ENCODE results near the gene PRKCD. TPM values are rescaled to one million over a fixed set of nuclear protein-coding genes. Genes with fewer than 3 reads are reported as not detected.

The PRKCD gene
- total RNA-seq, 1 experiment from 2014 or later = 34.3 TPM

DNA sequence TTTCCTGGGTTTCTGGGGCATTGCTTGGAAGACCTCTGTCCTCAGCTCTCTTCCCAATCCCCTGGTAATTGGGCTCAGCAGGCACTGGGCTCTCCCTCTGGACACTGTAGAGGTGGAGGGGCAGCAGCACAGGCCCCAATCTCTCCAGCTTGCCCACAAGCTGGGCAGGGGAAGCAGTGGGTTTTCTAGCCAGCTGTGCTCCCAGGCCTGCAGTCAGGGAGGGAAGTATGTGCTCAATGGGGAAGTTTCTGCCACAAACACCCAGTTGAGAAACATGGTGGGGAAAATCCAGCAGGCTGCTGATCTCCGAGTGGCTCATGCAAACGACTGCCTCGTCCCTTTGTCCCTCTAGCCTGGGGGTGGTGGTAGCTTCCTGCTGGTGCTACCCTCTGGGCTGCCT lies 18.0 kb upstream of the PRKCD start:
- ChIA-PET POLR2A (ENCODE audit: unreplicated experiment) (no interaction called here), CTCF (no interaction called here)
- no peak overlapping the region for H3K27ac ChIP-seq

GRCh38 chr3:53144446-53144845 lies 16.6 kb upstream of the PRKCD start:
- Histone ChIP-seq H3K36me3 (ENCODE audit: low read depth) (no peaks in the 10 kb centered on the region), H3K4me2 (peak overlapping the region; percentile 66), H3K4me1 (replicated peaks; ENCODE audit: insufficient read depth) (peaks cover 62% of the 10 kb centered on the region), H3K27ac (no peak overlapping the region), H2AFZ (no peak overlapping the region), H3K27me3 (ENCODE audit: insufficient read depth, low read depth) (no peaks in the 10 kb centered on the region), H3F3A (ENCODE audit: insufficient read depth, low read depth) (peaks cover 25% of the 10 kb centered on the region), H3K9me2 (ENCODE audit: insufficient read depth) (no peaks in the 10 kb centered on the region), H3K9me3 (ENCODE audit: insufficient read depth, low read depth) (no peaks in the 10 kb centered on the region), H3K79me2 (ENCODE audit: low read depth) (no peaks in the 10 kb centered on the region), H3K4me3 (no peak overlapping the region), H4K20me1 (ENCODE audit: insufficient read depth) (no peaks in the 10 kb centered on the region)
- DNase-seq = no peak
- no TSS peak for BruUV-seq (replicated peaks)
- intact Hi-C loops (cut with micrococcal nuclease; ENCODE audit: unreplicated experiment) = no loop called here
- ChIA-PET CTCF (no interaction called here), POLR2A (ENCODE audit: unreplicated experiment) (interaction anchor here (0.7 kb wide), 1 partner anchor 10 kb away, joined by 4 read pairs; no protein-coding TSS in a partner anchor)
- no peak for TF ChIP-seq CTCF (conservative IDR thresholded peaks at IDR 0.05)
- no peak for TF ChIP-seq EZH2 (IDR thresholded peaks at IDR 0.05; ENCODE audit: low read depth)

More for the DNA sequence above, 18.0 kb upstream of the PRKCD start:
- Histone ChIP-seq H3K9me3 (ENCODE audit: insufficient read depth, low read depth) (no peaks in the 10 kb centered on the region), H3K36me3 (ENCODE audit: low read depth) (no peaks in the 10 kb centered on the region), H3F3A (ENCODE audit: insufficient read depth, low read depth) (peaks cover 25% of the 10 kb centered on the region), H3K79me2 (ENCODE audit: low read depth) (no peaks in the 10 kb centered on the region), H3K4me2 (no peak overlapping the region), H2AFZ (no peak overlapping the region), H3K4me1 (replicated peaks; ENCODE audit: insufficient read depth) (peaks cover 48% of the 10 kb centered on the region), H3K4me3 (no peak overlapping the region), H3K27me3 (ENCODE audit: insufficient read depth, low read depth) (no peaks in the 10 kb centered on the region), H3K9me2 (ENCODE audit: insufficient read depth) (no peaks in the 10 kb centered on the region), H4K20me1 (ENCODE audit: insufficient read depth) (no peaks in the 10 kb centered on the region)
- TF ChIP-seq EZH2 (IDR thresholded peaks at IDR 0.05; ENCODE audit: low read depth) (no peak), CTCF (conservative IDR thresholded peaks at IDR 0.05) (no peak)
- intact Hi-C loops (cut with micrococcal nuclease; ENCODE audit: unreplicated experiment) = no loop called here
- BruUV-seq (replicated peaks) = no TSS peak
- DNase-seq = no peak

GRCh38 chr3:53144862-53145712 lies 15.9 kb upstream of the PRKCD start:
- no TSS peak for BruUV-seq (replicated peaks)
- Histone ChIP-seq H3K4me2 (peak overlapping the region; percentile 66), H3K79me2 (ENCODE audit: low read depth) (no peaks in the 10 kb centered on the region), H3F3A (ENCODE audit: insufficient read depth, low read depth) (peaks cover 25% of the 10 kb centered on the region), H2AFZ (no peak overlapping the region), H3K36me3 (ENCODE audit: low read depth) (no peaks in the 10 kb centered on the region), H4K20me1 (ENCODE audit: insufficient read depth) (no peaks in the 10 kb centered on the region), H3K27ac (peak overlapping the region; percentile 56), H3K9me3 (ENCODE audit: insufficient read depth, low read depth) (no peaks in the 10 kb centered on the region), H3K4me1 (replicated peaks; ENCODE audit: insufficient read depth) (peaks cover 68% of the 10 kb centered on the region), H3K4me3 (no peak overlapping the region), H3K9me2 (ENCODE audit: insufficient read depth) (no peaks in the 10 kb centered on the region), H3K27me3 (ENCODE audit: insufficient read depth, low read depth) (no peaks in the 10 kb centered on the region)
- intact Hi-C loops (cut with micrococcal nuclease; ENCODE audit: unreplicated experiment) = loop anchor here (1.0 kb wide), 1 partner anchor 10 kb away; no protein-coding TSS in a partner anchor
- peak; percentile 59 to 79 for DNase-seq
- POLR2A ChIA-PET (ENCODE audit: unreplicated experiment) = interaction anchor here (0.6 to 0.8 kb wide), 4 partner anchors 9 to 15 kb away, joined by 3 to 4 read pairs (median 4); partner anchors contain the start of gene PRKCD
- TF ChIP-seq CTCF (conservative IDR thresholded peaks at IDR 0.05) (no peak), EZH2 (IDR thresholded peaks at IDR 0.05; ENCODE audit: low read depth) (no peak)
- CTCF ChIA-PET = no interaction called here
